Neuronal stem cell (in vitro differentiated cells): ENCODE data around the gene VPS35L.

Experiments used
- DNase-seq: peaks from one replicate; pipeline ENCODE4 v3.0.0-alpha.2; 2013; ENCODE audit warnings: low spot score
- H2AFZ ChIP-seq: one replicate; pipeline ENCODE4 v1.6.1; 2013; ENCODE audit warnings: mild to moderate bottlenecking, low read length, inconsistent platforms
- H2AK5ac ChIP-seq: 2 replicates; pipeline ENCODE4 v1.6.1; 2013; ENCODE audit warnings: low read depth, mild to moderate bottlenecking, inconsistent platforms, low read length, moderate library complexity, mixed read lengths
- H2BK120ac ChIP-seq: 2 replicates; pipeline ENCODE4 v1.6.1; 2013; ENCODE audit warnings: low read depth, mild to moderate bottlenecking, inconsistent platforms, low read length, moderate library complexity, mixed read lengths
- H2BK12ac ChIP-seq: one replicate; pipeline ENCODE4 v1.6.1; 2013; ENCODE audit warnings: low read length, inconsistent platforms
- H2BK15ac ChIP-seq: 2 replicates; pipeline ENCODE4 v1.6.1; 2013; ENCODE audit warnings: mild to moderate bottlenecking, low read length, inconsistent platforms, mixed read lengths
- H2BK5ac ChIP-seq: one replicate; pipeline ENCODE4 v1.6.1; 2013; ENCODE audit warnings: inconsistent platforms, mild to moderate bottlenecking, low read length, moderate library complexity
- H3K14ac ChIP-seq: one replicate; pipeline ENCODE4 v1.6.1; 2013; ENCODE audit warnings: low read length, inconsistent platforms
- H3K18ac ChIP-seq: 2 replicates; pipeline ENCODE4 v1.6.1; 2013; ENCODE audit warnings: low read length, inconsistent platforms
- H3K23ac ChIP-seq: 2 replicates; pipeline ENCODE4 v1.6.1; 2013; ENCODE audit warnings: low read depth, mild to moderate bottlenecking, mixed read lengths, low read length, inconsistent platforms; ENCODE audit not compliant: poor library complexity
- H3K27ac ChIP-seq: replicated peaks from 3 replicates; pipeline ENCODE4 v1.5.1; 2013; ENCODE audit warnings: low read length, inconsistent platforms
- H3K27me3 ChIP-seq, 3 experiments: 2 replicates each; pipeline ENCODE4 v1.6.1; 2013; ENCODE audit warnings: low read length in 3 of 3, mild to moderate bottlenecking in 2 of 3, inconsistent platforms in 1 of 3, low read depth in 1 of 3, mixed read lengths in 1 of 3, moderate library complexity in 1 of 3; ENCODE audit not compliant: control insufficient read depth in 3 of 3, insufficient read depth in 3 of 3
- H3K36me3 ChIP-seq, 2 donors: replicated peaks in 1 of 2; 2 replicates each; pipeline ENCODE4 v1.6.1; 2013; ENCODE audit warnings: low read length in 2 of 2; ENCODE audit not compliant: control insufficient read depth in 2 of 2, insufficient read depth in 2 of 2
- H3K4ac ChIP-seq: 2 replicates; pipeline ENCODE4 v1.6.1; 2013; ENCODE audit warnings: inconsistent platforms, mild to moderate bottlenecking, low read length, moderate library complexity
- H3K4me1 ChIP-seq, 2 donors: 1 replicate in 1 of 2; 2 replicates in 1 of 2; pipeline ENCODE4 v1.6.1; 2013; ENCODE audit warnings: low read length in 2 of 2, low read depth in 1 of 2; ENCODE audit not compliant: control insufficient read depth in 2 of 2, insufficient read depth in 1 of 2
- H3K4me2 ChIP-seq: one replicate; pipeline ENCODE4 v1.6.1; 2013; ENCODE audit warnings: mild to moderate bottlenecking, low read length, inconsistent platforms; ENCODE audit not compliant: insufficient read depth, poor library complexity, severe bottlenecking
- H3K4me3 ChIP-seq, 2 donors: 2 replicates each; pipeline ENCODE4 v1.5.1; 2013; ENCODE audit warnings: low read length in 2 of 2, mild to moderate bottlenecking in 2 of 2, inconsistent platforms in 1 of 2, moderate library complexity in 1 of 2
- H3K79me1 ChIP-seq: one replicate; pipeline ENCODE4 v1.6.1; 2013; ENCODE audit warnings: low read depth, mild to moderate bottlenecking, inconsistent platforms, low read length, moderate library complexity
- H3K9ac ChIP-seq: one replicate; pipeline ENCODE4 v1.6.1; 2013; ENCODE audit warnings: mild to moderate bottlenecking, low read depth, low read length, inconsistent platforms; ENCODE audit not compliant: poor library complexity
- H3K9me3 ChIP-seq, 2 donors: replicated peaks in 1 of 2; 2 replicates each; pipeline versions ENCODE3 to v1.6.1; 2013; ENCODE audit warnings: low read length in 2 of 2, mild to moderate bottlenecking in 2 of 2, inconsistent platforms in 1 of 2, low read depth in 1 of 2, mixed read lengths in 1 of 2, moderate library complexity in 1 of 2; ENCODE audit not compliant: control insufficient read depth in 2 of 2, insufficient read depth in 1 of 2
- H4K8ac ChIP-seq: one replicate; pipeline ENCODE4 v1.6.1; 2013; ENCODE audit warnings: low read depth, mild to moderate bottlenecking, inconsistent platforms, low read length, moderate library complexity
- H4K91ac ChIP-seq: one replicate; pipeline ENCODE4 v1.6.1; 2013; ENCODE audit warnings: low read length, low read depth, mild to moderate bottlenecking, inconsistent platforms; ENCODE audit not compliant: poor library complexity
- WGBS, 2 donors: extraction: QIAGEN DNeasy Blood & Tissue Kit; methylation state at CpG; one replicate each; pipeline ENCODE4 v1.1.7; 2013; ENCODE audit warnings: missing lambda C conversion rate in 2 of 2, mixed read lengths in 1 of 2; ENCODE audit not compliant: insufficient read length in 2 of 2, insufficient replicate concordance in 1 of 2; ENCODE audit errors: extremely low coverage in 2 of 2; 5-methylcytosine and 5-hydroxymethylcytosine counted together

The VPS35L gene

DNA sequence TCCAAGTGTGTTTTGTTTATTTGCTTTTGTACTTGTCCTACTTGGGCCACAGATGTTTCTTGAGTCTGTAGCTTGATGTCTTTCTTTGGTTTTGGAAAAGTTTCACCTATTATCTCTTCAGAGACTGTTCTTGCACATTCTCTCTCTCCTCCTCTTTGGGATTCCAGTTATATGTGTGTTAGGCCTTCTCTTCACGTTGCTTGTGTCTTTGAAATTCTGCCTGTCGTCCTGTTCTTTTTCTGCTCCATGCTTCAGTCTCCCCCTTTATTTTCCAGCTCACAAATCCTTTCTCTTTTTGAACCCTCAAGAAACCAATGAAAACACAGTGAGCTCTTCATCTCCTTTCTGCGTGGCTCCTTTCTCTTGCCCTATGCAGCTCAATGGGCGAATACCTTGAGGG is 7.9 kb downstream of the VPS35L start:
- no peak overlapping the region for H3K4ac ChIP-seq
- no peak overlapping the region for H2BK5ac ChIP-seq
- H2BK120ac ChIP-seq = no peak overlapping the region
- H3K14ac ChIP-seq = no peak overlapping the region
- peaks cover 7 to 42% of the 10 kb centered on the region in 2 donors for H3K36me3 ChIP-seq
- H2AK5ac ChIP-seq = no peak overlapping the region
- H2BK15ac ChIP-seq = no peak overlapping the region
- H3K4me3 ChIP-seq = no peak overlapping the region
- H3K4me2 ChIP-seq = no peak overlapping the region
- H4K91ac ChIP-seq = no peak overlapping the region
- no peaks in the 10 kb centered on the region for H3K79me1 ChIP-seq
- H3K27me3 ChIP-seq = no peaks in the 10 kb centered on the region
- DNase-seq = no peak
- H3K27ac ChIP-seq = no peak overlapping the region
- no peak overlapping the region for H4K8ac ChIP-seq
- no peak overlapping the region for H3K9ac ChIP-seq
- H3K9me3 ChIP-seq = peaks cover 3 to 4% of the 10 kb centered on the region in 2 donors
- H2AFZ ChIP-seq = no peak overlapping the region
- no peaks in the 10 kb centered on the region for H3K4me1 ChIP-seq
- no peak overlapping the region for H3K23ac ChIP-seq
- H3K18ac ChIP-seq = no peak overlapping the region
- no CpG with 5 or more reads among the region's 4 CpGs for WGBS, 2 donors
- H2BK12ac ChIP-seq = no peak overlapping the region

- Histone ChIP-seq H2AFZ (no peak overlapping the region), H3K23ac (no peak overlapping the region), H3K4me1 (no peaks in the 10 kb centered on the region), H3K4me3 (no peak overlapping the region), H3K9ac (no peak overlapping the region), H3K9me3 (peaks cover 3 to 4% of the 10 kb centered on the region in 2 donors), H2BK120ac (no peak overlapping the region), H2AK5ac (no peak overlapping the region), H4K91ac (no peak overlapping the region), H2BK5ac (no peak overlapping the region), H3K79me1 (no peaks in the 10 kb centered on the region), H3K4ac (no peak overlapping the region), H3K18ac (no peak overlapping the region), H3K36me3 (peaks cover 11 to 66% of the 10 kb centered on the region in 2 donors), H2BK15ac (no peak overlapping the region), H4K8ac (no peak overlapping the region), H3K27ac (no peak overlapping the region), H2BK12ac (no peak overlapping the region), H3K27me3 (no peaks in the 10 kb centered on the region), H3K4me2 (no peak overlapping the region), H3K14ac (no peak overlapping the region)
- DNase-seq = no peak
- WGBS, 2 donors = no CpG with 5 or more reads among the region's 3 CpGs
Observed at GRCh38 chr16:19566362-19566761, 10.9 kb downstream of the VPS35L start.

DNA sequence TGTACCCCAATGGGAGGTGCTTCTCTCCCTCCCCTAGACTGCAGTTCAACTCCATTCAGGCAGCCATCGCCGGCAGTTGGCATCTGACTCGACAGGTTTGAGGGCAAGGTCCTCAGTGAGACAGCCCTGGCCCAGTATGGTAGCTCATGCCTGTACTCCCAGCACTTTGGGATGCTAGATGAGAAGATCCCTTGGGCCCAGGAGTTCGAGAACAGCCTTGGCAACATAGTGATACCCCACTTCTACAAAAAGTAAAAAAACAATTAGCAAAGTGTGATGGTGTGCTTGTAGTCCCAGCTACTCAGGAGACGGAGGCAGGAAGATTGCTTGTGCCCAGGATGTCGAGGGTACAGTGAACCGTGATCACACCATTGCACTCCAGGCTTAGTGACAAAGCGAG is 12.1 kb downstream of the VPS35L start:
- Histone ChIP-seq H3K9ac (no peak overlapping the region), H2BK120ac (no peak overlapping the region), H3K9me3 (peaks cover 0 to 3% of the 10 kb centered on the region in 2 donors), H3K27me3 (no peaks in the 10 kb centered on the region), H3K4me3 (no peak overlapping the region), H3K27ac (no peak overlapping the region), H3K4me2 (no peak overlapping the region), H2AK5ac (no peak overlapping the region), H3K4me1 (no peaks in the 10 kb centered on the region), H3K79me1 (no peaks in the 10 kb centered on the region), H2BK15ac (no peak overlapping the region), H3K18ac (no peak overlapping the region), H2BK5ac (no peak overlapping the region), H3K4ac (no peak overlapping the region), H4K91ac (no peak overlapping the region), H2BK12ac (no peak overlapping the region), H4K8ac (no peak overlapping the region), H2AFZ (no peak overlapping the region), H3K23ac (no peak overlapping the region), H3K36me3 (peaks cover 15 to 75% of the 10 kb centered on the region in 2 donors), H3K14ac (no peak overlapping the region)
- no peak for DNase-seq
- no CpG with 5 or more reads among the region's 8 CpGs for WGBS, 2 donors

GRCh38 chr16:19573997-19574396 is 18.5 kb downstream of the VPS35L start:
- no peak overlapping the region for H2AFZ ChIP-seq
- no peak overlapping the region for H3K4ac ChIP-seq
- no peak overlapping the region for H2AK5ac ChIP-seq
- no peak overlapping the region for H3K14ac ChIP-seq
- H2BK12ac ChIP-seq = no peak overlapping the region
- H3K27me3 ChIP-seq = no peaks in the 10 kb centered on the region
- no peak overlapping the region for H3K27ac ChIP-seq
- no peak overlapping the region for H4K8ac ChIP-seq
- no peak overlapping the region for H3K9ac ChIP-seq
- H4K91ac ChIP-seq = no peak overlapping the region
- no peaks in the 10 kb centered on the region for H3K9me3 ChIP-seq
- no peak overlapping the region for H3K4me2 ChIP-seq
- WGBS, 2 donors = no CpG with 5 or more reads among the region's 9 CpGs
- H2BK15ac ChIP-seq = no peak overlapping the region
- no peaks in the 10 kb centered on the region for H3K79me1 ChIP-seq
- H3K4me1 ChIP-seq = peaks cover 0 to 2% of the 10 kb centered on the region in 2 donors
- no peak overlapping the region for H3K18ac ChIP-seq
- H3K23ac ChIP-seq = no peak overlapping the region
- no peak overlapping the region for H2BK5ac ChIP-seq
- peaks cover 19 to 91% of the 10 kb centered on the region in 2 donors for H3K36me3 ChIP-seq
- no peak overlapping the region for H3K4me3 ChIP-seq
- H2BK120ac ChIP-seq = no peak overlapping the region
- DNase-seq = no peak
